Effector CD4-positive, alpha-beta T cell (primary cell): ENCODE measurements around the gene AMOT.
"Not testable (repeated sequence)": the region's sequence is repeated elsewhere in the genome, so short reads cannot be mapped to it uniquely, and the experiment has no call there.

ENCODE experiments used
- DNase-seq: peaks from one replicate; pipeline ENCODE4 v3.0.0-alpha.2; 2020
- total RNA-seq: gene quantifications from one replicate; lab custom pipeline; 2026; lab: John Stamatoyannopoulos, UW

Gene AMOT
- total RNA-seq: 5.6 reads per million, percentile 22 among the genes with 10 or more reads in this experiment

GRCh38 chrX:112840382-112841113 is at the start of gene AMOT:
Gene AMOT, minus strand, starts transcription at chrX:112840831. Its CDS starts 17,705 bp downstream, at chrX:112823126.
- peak; percentile 50 for DNase-seq

GRCh38 chrX:112889400-112889799 is 48.8 kb upstream of the AMOT start:
- DNase-seq: no peak

- DNase-seq: no peak
Observed at GRCh38 chrX:112888916-112889315, 48.3 kb upstream of the AMOT start.

GRCh38 chrX:112877771-112878173 is 37.1 kb upstream of the AMOT start:
- DNase-seq: no peak

GRCh38 chrX:112874614-112875013 is 34.0 kb upstream of the AMOT start:
- DNase-seq: no peak

- no peak for DNase-seq
Observed at GRCh38 chrX:112874175-112874574, 33.5 kb upstream of the AMOT start.

- DNase-seq: no peak
Observed at GRCh38 chrX:112868586-112868985, 28.0 kb upstream of the AMOT start.

- no peak for DNase-seq
Observed at GRCh38 chrX:112867570-112867969, 26.9 kb upstream of the AMOT start.

GRCh38 chrX:112866175-112866574 is 25.5 kb upstream of the AMOT start:
- DNase-seq: no peak

- DNase-seq: no peak
Observed at GRCh38 chrX:112865464-112866025, 24.9 kb upstream of the AMOT start.

GRCh38 chrX:112863850-112864249 is 23.2 kb upstream of the AMOT start:
- no peak for DNase-seq

- DNase-seq: no peak
Observed at GRCh38 chrX:112857478-112857878, 16.8 kb upstream of the AMOT start.

- DNase-seq: not testable (repeated sequence)
Observed at GRCh38 chrX:112854901-112855300, 14.3 kb upstream of the AMOT start.

- no peak for DNase-seq
Observed at GRCh38 chrX:112852851-112853250, 12.2 kb upstream of the AMOT start.

- DNase-seq: no peak
Observed at GRCh38 chrX:112851806-112852205, 11.2 kb upstream of the AMOT start.

- DNase-seq: no peak
Observed at GRCh38 chrX:112851161-112851779, 10.6 kb upstream of the AMOT start.

GRCh38 chrX:112849016-112849415 is 8.4 kb upstream of the AMOT start:
- no peak for DNase-seq

GRCh38 chrX:112846782-112847181 is 6.2 kb upstream of the AMOT start:
- DNase-seq: no peak

GRCh38 chrX:112846187-112846586 is 5.6 kb upstream of the AMOT start:
- DNase-seq: no peak

- no peak for DNase-seq
Observed at GRCh38 chrX:112844250-112844649, 3.6 kb upstream of the AMOT start.

- DNase-seq: no peak
Observed at GRCh38 chrX:112841820-112842157, 1.2 kb upstream of the AMOT start.

GRCh38 chrX:112841114-112841819 is 636 bp upstream of the AMOT start:
- peak; percentile 65 for DNase-seq

- no peak for DNase-seq
Observed at GRCh38 chrX:112839856-112840255, 775 bp downstream of the AMOT start.

GRCh38 chrX:112837531-112837930 is 3.1 kb downstream of the AMOT start:
- no peak for DNase-seq
